Esophagus muscularis mucosa (tissue), 4 donors: Measurements from ENCODE around the gene CPXM1. TPM values are rescaled to one million over a fixed set of nuclear protein-coding genes. Genes with fewer than 3 reads are reported as not detected.

Experiments
- DNase-seq: peaks from one replicate; pipeline ENCODE4 v3.0.0-alpha.2; 2017; ENCODE audit errors: extremely low spot score
- H3K27ac ChIP-seq, 4 donors: fragments of 200-600 bp; sonication (generic); replicated peaks in 1 of 4; 1 replicate in 3 of 4; 2 replicates in 1 of 4; pipeline ENCODE4 v1.5.1; 2016 to 2019; ENCODE audit warnings: mild to moderate bottlenecking in 1 of 4
- H3K27me3 ChIP-seq, 4 donors: fragments of 200-600 bp; sonication (generic); one replicate each; pipeline versions ENCODE4 v1.5.1 to v1.6.0; 2016 to 2019
- H3K36me3 ChIP-seq, 4 donors: fragments of 200-600 bp; sonication (generic); one replicate each; pipeline ENCODE4 v1.5.1; 2016 to 2019
- H3K4me1 ChIP-seq, 4 donors: fragments of 200-600 bp; sonication (generic); one replicate each; pipeline ENCODE4 v1.5.1; 2016 to 2019
- H3K4me3 ChIP-seq, 4 donors: fragments of 200-600 bp; sonication (generic); 1 replicate in 2 of 4; 2 replicates in 2 of 4; pipeline ENCODE4 v1.5.1; 2016 to 2019; ENCODE audit warnings: mild to moderate bottlenecking in 4 of 4, moderate library complexity in 1 of 4
- H3K9me3 ChIP-seq, 4 donors: fragments of 200-600 bp; sonication (generic); 1 replicate in 3 of 4; 2 replicates in 1 of 4; pipeline ENCODE4 v1.5.1; 2016 to 2019
- EP300 ChIP-seq: sonication (generic); formaldehyde crosslinking; IDR thresholded peaks from one replicate; pipeline ENCODE4 v1.6.1; 2017; ENCODE audit warnings: antibody characterized with exemption
- POLR2A ChIP-seq: fragments of 450-650 bp; IDR thresholded peaks from one replicate; pipeline ENCODE4 v1.6.1; 2017; ENCODE audit warnings: antibody characterized with exemption, moderate library complexity, mild to moderate bottlenecking, low read depth
- POLR2AphosphoS5 ChIP-seq, 2 donors: sonication (generic); formaldehyde crosslinking; IDR thresholded peaks; one replicate each; pipeline ENCODE4 v1.6.1; 2017; ENCODE audit warnings: antibody characterized with exemption in 2 of 2
- WGBS: methylation state at CpG from one replicate; pipeline ENCODE4 v1.1.5; 2018; 5-methylcytosine and 5-hydroxymethylcytosine counted together
- intact Hi-C: fragments of 100-400 bp; cut with DNase I; formaldehyde crosslinking; loops from one replicate; pipeline ENCODE4 v1.15.1; 2023
- total RNA-seq, 4 donors: library from RNA; depleted of rRNA; stranded (reverse); fragments of >200 nt; gene quantifications; one replicate each; pipeline versions ENCODE4 v1.1.0 to v1.2.1, GENCODE V29; 2016
- TF ChIP-seq, protein P1 (sequence below), 3 experiments: fragments of 200-600 bp in 2 of 3; fragments of 450-650 bp in 1 of 3; sonication (generic) in 2 of 3; IDR thresholded peaks; one replicate each; pipeline ENCODE4 v1.5.1; 2017 to 2019; ENCODE audit warnings: antibody characterized with exemption in 3 of 3, mild to moderate bottlenecking in 2 of 3, moderate library complexity in 1 of 3

CPXM1 gene
- total RNA-seq, 4 donors from 2014 or later = 0.17 to 1.3 (median 0.45) TPM; not detected in 1

DNA sequence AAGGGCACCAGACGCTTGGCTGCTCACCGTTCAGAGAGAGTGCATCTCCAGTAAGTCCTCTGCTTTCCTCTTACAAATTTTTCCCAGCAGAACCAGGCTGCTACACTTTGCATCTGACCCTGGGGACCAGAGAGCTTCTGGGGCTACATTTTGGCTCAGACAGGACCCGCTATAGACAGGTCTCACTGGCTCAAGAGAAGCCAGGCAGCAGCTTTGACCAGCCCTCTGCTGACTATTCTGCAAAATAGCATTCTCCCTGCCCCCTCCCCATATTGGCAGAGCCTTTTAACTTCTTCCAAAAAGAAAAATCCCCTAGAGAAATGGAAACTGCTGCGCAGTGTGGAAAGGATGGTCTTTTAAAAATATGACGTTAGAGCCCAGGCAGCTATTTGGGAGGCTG lies 37.2 kb downstream of the CPXM1 start:
- TF ChIP-seq EP300 (no peak), POLR2A (no peak), POLR2AphosphoS5 (IDR thresholded peaks at IDR 0.05) (no peak)
- TF ChIP-seq, protein P1, sequence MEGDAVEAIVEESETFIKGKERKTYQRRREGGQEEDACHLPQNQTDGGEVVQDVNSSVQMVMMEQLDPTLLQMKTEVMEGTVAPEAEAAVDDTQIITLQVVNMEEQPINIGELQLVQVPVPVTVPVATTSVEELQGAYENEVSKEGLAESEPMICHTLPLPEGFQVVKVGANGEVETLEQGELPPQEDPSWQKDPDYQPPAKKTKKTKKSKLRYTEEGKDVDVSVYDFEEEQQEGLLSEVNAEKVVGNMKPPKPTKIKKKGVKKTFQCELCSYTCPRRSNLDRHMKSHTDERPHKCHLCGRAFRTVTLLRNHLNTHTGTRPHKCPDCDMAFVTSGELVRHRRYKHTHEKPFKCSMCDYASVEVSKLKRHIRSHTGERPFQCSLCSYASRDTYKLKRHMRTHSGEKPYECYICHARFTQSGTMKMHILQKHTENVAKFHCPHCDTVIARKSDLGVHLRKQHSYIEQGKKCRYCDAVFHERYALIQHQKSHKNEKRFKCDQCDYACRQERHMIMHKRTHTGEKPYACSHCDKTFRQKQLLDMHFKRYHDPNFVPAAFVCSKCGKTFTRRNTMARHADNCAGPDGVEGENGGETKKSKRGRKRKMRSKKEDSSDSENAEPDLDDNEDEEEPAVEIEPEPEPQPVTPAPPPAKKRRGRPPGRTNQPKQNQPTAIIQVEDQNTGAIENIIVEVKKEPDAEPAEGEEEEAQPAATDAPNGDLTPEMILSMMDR (IDR thresholded peaks at IDR 0.05) = no peak
- WGBS = 36% methylated on average over 5 of the region's 5 CpGs
- intact Hi-C loops = no loop called here

DNA sequence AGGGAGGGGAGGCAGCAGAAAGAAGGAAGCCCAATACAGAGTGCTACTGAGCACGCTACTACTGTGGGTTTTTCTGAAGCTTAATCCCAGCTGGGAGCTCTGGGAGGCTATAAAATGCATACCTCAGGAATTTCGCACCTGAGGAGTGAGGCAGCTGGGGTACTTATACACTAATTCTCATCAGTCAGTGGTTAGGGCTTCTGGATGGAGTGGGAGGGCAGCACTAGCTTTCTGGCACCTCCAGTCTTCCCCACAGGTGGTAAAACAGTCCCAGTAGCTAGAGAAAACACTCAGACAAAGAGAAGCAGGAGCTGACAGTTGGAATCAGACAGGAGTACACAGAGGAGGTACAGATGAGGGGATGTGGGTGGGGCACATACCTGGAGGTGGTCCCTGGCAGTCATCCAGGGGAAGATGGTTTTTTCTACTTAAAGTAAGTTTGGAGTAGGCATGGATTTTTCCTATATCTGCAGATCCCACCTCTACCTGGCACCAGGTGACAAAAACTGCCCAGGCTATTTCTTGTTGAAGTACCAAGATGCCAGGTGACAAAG lies 37.8 kb downstream of the CPXM1 start:
- no peak overlapping the region for H3K27ac ChIP-seq
- no peaks in the 10 kb centered on the region for H3K9me3 ChIP-seq
- no peak overlapping the region for H3K4me3 ChIP-seq
- no peak for DNase-seq
- H3K27me3 ChIP-seq = peaks cover 0 to 87% (median 10%) of the 10 kb centered on the region in 4 donors
- intact Hi-C loops = no loop called here
- H3K4me1 ChIP-seq = peaks cover 0 to 4% (median 2%) of the 10 kb centered on the region in 4 donors
- TF ChIP-seq POLR2A (no peak), POLR2AphosphoS5 (IDR thresholded peaks at IDR 0.05) (no peak)
- TF ChIP-seq, protein P1 (IDR thresholded peaks at IDR 0.05) = no peak
- H3K36me3 ChIP-seq = no peaks in the 10 kb centered on the region
- 34% methylated on average over 2 of the region's 2 CpGs for WGBS

More for the DNA sequence above, 37.2 kb downstream of the CPXM1 start:
- no peak overlapping the region for H3K27ac ChIP-seq
- H3K9me3 ChIP-seq = no peaks in the 10 kb centered on the region
- H3K27me3 ChIP-seq = peaks cover 0 to 87% (median 11%) of the 10 kb centered on the region in 4 donors
- peaks cover 0 to 9% (median 7%) of the 10 kb centered on the region in 4 donors for H3K4me1 ChIP-seq
- H3K36me3 ChIP-seq = no peaks in the 10 kb centered on the region
- no peak overlapping the region for H3K4me3 ChIP-seq
- DNase-seq = no peak

DNA sequence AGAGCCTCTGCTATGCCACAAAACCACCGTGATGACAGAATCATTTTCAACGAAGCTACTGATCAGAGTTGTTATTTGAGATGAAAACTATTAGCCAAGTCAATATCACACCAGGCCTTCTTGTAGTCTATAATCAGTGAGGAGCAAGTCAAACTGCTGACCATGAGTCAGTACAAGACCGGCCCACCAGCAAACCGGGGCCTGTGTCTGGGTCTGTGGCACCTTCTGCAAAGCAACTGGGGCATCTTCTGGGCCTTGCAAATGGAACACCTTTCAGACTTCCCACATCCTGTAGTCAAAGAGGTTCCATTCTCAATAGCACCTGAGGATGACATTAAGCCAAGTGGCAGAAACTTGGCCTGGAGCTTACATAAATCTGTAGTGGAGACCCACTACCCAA lies 38.5 kb downstream of the CPXM1 start:
- DNase-seq = no peak
- 98% methylated on average over 4 of the region's 4 CpGs for WGBS
- intact Hi-C loops = no loop called here
- H3K36me3 ChIP-seq = no peaks in the 10 kb centered on the region
- H3K4me3 ChIP-seq = no peak overlapping the region
- no peak for TF ChIP-seq EP300
- TF ChIP-seq POLR2A = no peak
- H3K27ac ChIP-seq = no peak overlapping the region
- H3K9me3 ChIP-seq = no peaks in the 10 kb centered on the region
- H3K4me1 ChIP-seq = no peaks in the 10 kb centered on the region
- peaks cover 0 to 88% (median 10%) of the 10 kb centered on the region in 4 donors for H3K27me3 ChIP-seq

DNA sequence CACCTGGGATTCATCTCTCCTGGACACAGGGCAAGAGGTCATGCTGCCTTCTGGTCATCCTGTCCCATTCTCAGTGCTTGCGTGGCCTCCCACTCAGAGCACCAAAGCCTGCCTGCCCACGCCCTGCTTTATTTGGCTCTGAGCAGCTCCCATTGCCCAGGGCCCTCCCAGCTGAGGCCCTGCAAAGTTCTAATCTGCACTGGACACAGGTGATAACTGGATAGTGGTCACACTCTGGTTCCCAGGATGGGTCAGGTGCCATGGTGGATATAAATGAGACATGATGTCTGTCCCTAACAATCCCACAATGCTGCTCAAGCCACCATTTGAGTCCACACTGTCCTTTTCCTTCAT lies 39.5 kb downstream of the CPXM1 start:
- intact Hi-C loops = no loop called here
- no peaks in the 10 kb centered on the region for H3K9me3 ChIP-seq
- no peak overlapping the region for H3K27ac ChIP-seq
- peaks cover 0 to 94% (median 9%) of the 10 kb centered on the region in 4 donors for H3K27me3 ChIP-seq
- TF ChIP-seq EP300 (no peak), POLR2A (no peak), POLR2AphosphoS5 (IDR thresholded peaks at IDR 0.05) (no peak)
- TF ChIP-seq, protein P1 (IDR thresholded peaks at IDR 0.05) = no peak
- WGBS = 94% methylated on average over 2 of the region's 2 CpGs
- no peaks in the 10 kb centered on the region for H3K4me1 ChIP-seq
- no peak for DNase-seq
- H3K4me3 ChIP-seq = no peak overlapping the region
- peaks cover 0 to 6% (median 0%) of the 10 kb centered on the region in 4 donors for H3K36me3 ChIP-seq

DNA sequence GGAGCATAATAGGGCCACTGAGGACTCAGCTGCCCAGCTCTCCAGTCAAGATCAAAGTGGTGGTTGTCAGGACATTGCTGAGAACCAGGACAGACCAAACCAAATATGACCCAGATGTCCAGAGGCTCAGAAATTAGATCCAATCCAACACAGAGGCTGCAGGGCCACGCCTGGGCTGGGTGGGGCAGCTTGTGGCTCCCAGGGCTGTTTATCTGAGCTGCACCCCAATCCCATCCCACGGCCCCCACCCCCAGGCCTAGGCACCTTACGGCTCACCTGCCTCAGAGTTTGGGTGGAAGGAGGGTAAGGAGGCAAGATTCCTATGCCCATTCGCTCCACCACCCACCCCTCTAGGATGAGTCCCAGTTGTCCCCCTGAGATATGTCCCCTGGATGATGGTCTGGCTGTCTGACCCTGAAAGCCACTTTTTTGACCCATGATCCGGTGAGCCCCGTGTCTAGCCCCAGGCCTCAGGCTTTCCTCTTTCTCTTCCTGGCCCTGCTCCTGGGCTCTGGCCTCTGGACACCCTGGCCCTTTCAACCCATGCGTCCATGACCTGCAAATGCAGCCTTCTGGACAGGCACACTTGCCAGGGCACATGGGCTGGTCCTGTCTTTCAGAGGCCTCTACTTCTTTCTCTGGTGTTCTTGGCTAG lies 40.0 kb downstream of the CPXM1 start:
- H3K4me3 ChIP-seq = no peak overlapping the region
- peaks cover 0 to 94% (median 11%) of the 10 kb centered on the region in 4 donors for H3K27me3 ChIP-seq
- H3K27ac ChIP-seq = no peak overlapping the region
- TF ChIP-seq, protein P1 (IDR thresholded peaks at IDR 0.05) = no peak
- no peak for TF ChIP-seq EP300
- TF ChIP-seq POLR2AphosphoS5 (IDR thresholded peaks at IDR 0.05) = no peak
- TF ChIP-seq POLR2A = no peak
- DNase-seq = no peak
- peaks cover 0 to 10% (median 0%) of the 10 kb centered on the region in 4 donors for H3K36me3 ChIP-seq
- no peaks in the 10 kb centered on the region for H3K4me1 ChIP-seq
- intact Hi-C loops = no loop called here
- WGBS = 90% methylated on average over 7 of the region's 7 CpGs
- H3K9me3 ChIP-seq = no peaks in the 10 kb centered on the region
